ENCODE measurements around the gene LRMDA.

GRCh38 chr10:76420725-76421124, 989.3 kb downstream of the LRMDA start:
- TF ChIP-seq POLR2A (IDR thresholded peaks at IDR 0.05) = no peak
- TF ChIP-seq, protein P1, sequence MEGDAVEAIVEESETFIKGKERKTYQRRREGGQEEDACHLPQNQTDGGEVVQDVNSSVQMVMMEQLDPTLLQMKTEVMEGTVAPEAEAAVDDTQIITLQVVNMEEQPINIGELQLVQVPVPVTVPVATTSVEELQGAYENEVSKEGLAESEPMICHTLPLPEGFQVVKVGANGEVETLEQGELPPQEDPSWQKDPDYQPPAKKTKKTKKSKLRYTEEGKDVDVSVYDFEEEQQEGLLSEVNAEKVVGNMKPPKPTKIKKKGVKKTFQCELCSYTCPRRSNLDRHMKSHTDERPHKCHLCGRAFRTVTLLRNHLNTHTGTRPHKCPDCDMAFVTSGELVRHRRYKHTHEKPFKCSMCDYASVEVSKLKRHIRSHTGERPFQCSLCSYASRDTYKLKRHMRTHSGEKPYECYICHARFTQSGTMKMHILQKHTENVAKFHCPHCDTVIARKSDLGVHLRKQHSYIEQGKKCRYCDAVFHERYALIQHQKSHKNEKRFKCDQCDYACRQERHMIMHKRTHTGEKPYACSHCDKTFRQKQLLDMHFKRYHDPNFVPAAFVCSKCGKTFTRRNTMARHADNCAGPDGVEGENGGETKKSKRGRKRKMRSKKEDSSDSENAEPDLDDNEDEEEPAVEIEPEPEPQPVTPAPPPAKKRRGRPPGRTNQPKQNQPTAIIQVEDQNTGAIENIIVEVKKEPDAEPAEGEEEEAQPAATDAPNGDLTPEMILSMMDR (IDR thresholded peaks at IDR 0.05) = no peak
